ENCODE data around the gene SRP19. TPM values are rescaled to one million over a fixed set of nuclear protein-coding genes. Genes with fewer than 3 reads are reported as not detected.

Gene SRP19
- 63.2 TPM for total RNA-seq

DNA sequence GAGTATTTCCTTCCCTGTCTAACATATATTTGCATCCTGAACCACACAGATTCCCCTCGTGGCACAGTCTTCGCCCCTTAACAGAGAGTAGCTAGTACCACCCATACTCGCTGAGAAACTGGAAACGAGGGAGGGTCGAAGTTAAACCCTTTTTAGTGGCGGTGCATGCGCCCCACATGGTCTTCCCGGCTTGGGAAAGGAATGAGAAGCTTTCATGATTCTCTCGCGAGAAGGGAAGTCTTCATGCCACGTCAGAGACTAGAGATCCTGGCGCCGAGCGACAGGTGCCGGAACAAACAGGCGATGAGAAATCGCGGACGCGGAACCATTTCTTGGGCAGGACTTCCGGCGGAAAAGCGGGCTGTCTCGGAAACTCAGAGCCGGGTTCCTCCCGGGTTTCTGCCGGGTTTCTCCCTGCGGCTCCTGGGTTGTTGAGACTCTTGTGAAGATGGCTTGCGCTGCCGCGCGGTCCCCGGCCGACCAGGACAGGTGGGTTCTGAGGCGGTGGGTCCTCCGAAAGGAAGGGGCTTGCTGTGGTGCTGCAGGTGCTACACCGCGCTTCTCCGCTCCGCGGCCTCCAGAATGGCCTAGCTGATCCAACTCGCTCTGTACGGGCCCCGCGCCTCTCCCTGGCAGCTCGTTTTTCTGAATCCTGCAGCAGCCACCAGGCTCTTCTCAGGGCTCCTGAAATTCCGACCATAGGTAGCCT, at the start of gene SRP19:
Gene SRP19, plus strand, starts transcription at position 359 of the 709 bp plus-strand sequence. Its CDS starts 90 bp downstream, at position 449.
- peaks cover 23% of the 10 kb centered on the region for H3K4me1 ChIP-seq (ENCODE audit: insufficient read depth, low read length)
- H3K4me3 ChIP-seq (ENCODE audit: low read length), result peak within 1 kb of the TSS; percentile 96
- no peaks in the 10 kb centered on the region for H3K9me3 ChIP-seq (ENCODE audit: low read depth, low read length)
- H3K27me3 ChIP-seq (ENCODE audit: insufficient read depth, low read length), result peaks cover 10% of the 10 kb centered on the region

DNA sequence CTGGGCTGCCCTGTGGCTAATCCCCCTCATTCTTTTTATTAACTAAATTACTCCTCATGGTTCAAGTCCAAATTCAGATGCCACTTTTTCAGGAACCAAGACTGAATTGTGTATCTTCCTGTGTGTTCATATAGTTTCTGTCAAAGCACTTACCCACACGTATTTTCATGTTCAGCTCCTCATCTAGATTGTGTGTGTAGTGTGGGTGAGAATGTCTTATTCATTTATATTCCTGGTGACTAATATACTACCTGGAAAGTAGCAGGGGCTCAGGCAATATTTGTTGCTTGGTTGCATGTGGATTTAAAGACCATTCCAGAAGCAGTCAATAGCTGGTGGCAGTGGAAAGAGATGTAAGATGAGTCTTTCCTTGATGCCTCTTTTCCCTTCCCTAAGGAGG, 48.5 kb upstream of the SRP19 start:
- Histone ChIP-seq H3K4me1 (ENCODE audit: insufficient read depth, low read length) (no peaks in the 10 kb centered on the region), H3K27me3 (ENCODE audit: insufficient read depth, low read length) (no peaks in the 10 kb centered on the region), H3K9me3 (ENCODE audit: low read depth, low read length) (no peaks in the 10 kb centered on the region), H3K4me3 (ENCODE audit: low read length) (no peak overlapping the region)

DNA sequence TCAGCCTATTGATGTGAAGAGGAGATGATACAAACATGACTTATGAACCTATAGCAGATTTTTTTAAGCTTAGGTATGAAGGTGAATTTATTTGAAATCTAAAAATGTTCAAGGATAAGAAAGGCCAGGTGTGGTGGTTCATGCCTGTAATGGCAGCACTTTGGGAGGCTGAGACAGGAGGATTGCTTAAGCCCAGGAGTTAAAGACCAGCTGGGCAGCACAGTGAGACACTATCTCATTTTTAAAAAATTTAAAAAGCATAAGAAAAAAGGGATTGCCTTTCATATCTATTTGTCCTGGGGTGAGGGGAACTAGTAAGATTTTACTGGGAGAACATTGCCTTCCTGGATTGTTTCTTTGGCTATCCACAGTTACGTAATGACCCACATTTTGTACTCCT, 40.8 kb upstream of the SRP19 start:
- no peak overlapping the region for H3K4me3 ChIP-seq (ENCODE audit: low read length)
- no peaks in the 10 kb centered on the region for H3K9me3 ChIP-seq (ENCODE audit: low read depth, low read length)
- no peaks in the 10 kb centered on the region for H3K4me1 ChIP-seq (ENCODE audit: insufficient read depth, low read length)
- H3K27me3 ChIP-seq (ENCODE audit: insufficient read depth, low read length), result no peaks in the 10 kb centered on the region

DNA sequence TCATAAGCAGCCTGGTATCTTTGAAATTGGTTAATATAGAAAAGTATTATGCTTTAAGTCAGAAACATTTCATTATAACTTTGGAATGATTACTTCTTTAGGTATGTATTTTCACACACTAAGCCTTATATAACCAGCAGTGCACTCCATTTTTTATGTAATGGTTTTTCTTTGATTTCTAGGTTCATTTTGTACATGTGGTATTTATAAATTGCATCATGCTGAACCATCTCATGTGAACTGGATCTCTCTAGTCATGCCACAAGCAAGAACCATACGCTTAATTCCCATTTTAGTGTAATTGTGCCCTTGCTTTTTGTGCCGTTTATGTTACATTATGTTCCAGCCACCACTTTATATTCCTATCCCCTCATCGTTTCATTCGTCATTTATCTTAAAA, 38.6 kb upstream of the SRP19 start:
- H3K4me3 ChIP-seq (ENCODE audit: low read length), result no peak overlapping the region
- H3K4me1 ChIP-seq (ENCODE audit: insufficient read depth, low read length), result no peaks in the 10 kb centered on the region
- H3K27me3 ChIP-seq (ENCODE audit: insufficient read depth, low read length), result no peaks in the 10 kb centered on the region
- no peaks in the 10 kb centered on the region for H3K9me3 ChIP-seq (ENCODE audit: low read depth, low read length)

DNA sequence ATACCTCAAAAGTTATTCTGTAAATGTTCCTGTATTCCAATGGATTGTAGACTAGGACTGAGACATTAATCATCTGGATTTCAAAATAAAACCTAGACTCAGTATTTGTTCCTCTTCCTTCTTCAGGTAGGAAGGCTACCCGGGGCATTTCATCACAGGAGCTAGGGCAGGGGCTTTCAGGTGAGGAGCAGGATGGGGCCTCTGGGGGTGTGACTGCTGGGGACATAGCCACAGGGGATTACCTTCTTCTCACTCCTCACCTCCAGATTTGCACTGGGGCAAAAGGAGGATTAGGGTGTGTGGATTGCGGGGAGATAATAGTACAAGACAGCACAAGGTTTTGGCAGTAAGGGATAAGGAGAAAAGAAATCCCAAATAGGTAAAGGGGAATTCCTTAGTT, 37.9 kb upstream of the SRP19 start:
- H3K4me3 ChIP-seq (ENCODE audit: low read length), result no peak overlapping the region
- H3K9me3 ChIP-seq (ENCODE audit: low read depth, low read length), result no peaks in the 10 kb centered on the region

DNA sequence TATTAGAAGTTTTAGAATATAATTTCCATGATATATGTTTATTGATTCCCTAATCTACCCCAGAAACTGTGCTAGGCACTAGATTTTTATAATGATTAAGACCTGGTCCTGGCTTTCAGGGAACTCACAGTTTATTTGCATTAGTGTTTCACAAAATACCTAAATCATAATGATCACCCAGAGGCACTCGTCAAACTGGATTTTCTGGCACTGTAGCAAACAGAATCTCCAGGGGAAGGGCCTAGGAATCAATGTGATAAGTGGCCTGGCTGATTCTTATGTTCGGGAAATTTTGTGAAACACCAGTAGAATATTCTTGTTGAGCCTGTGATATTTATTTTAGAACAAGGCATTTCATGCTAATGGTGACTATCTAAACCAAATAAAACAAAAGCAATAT, 37.4 kb upstream of the SRP19 start:
- H3K4me3 ChIP-seq (ENCODE audit: low read length), result no peak overlapping the region
- H3K27me3 ChIP-seq (ENCODE audit: insufficient read depth, low read length), result no peaks in the 10 kb centered on the region
- H3K9me3 ChIP-seq (ENCODE audit: low read depth, low read length), result no peaks in the 10 kb centered on the region
- no peaks in the 10 kb centered on the region for H3K4me1 ChIP-seq (ENCODE audit: insufficient read depth, low read length)

More for the DNA sequence above, 37.9 kb upstream of the SRP19 start:
- no peaks in the 10 kb centered on the region for H3K27me3 ChIP-seq (ENCODE audit: insufficient read depth, low read length)
- no peaks in the 10 kb centered on the region for H3K4me1 ChIP-seq (ENCODE audit: insufficient read depth, low read length)

DNA sequence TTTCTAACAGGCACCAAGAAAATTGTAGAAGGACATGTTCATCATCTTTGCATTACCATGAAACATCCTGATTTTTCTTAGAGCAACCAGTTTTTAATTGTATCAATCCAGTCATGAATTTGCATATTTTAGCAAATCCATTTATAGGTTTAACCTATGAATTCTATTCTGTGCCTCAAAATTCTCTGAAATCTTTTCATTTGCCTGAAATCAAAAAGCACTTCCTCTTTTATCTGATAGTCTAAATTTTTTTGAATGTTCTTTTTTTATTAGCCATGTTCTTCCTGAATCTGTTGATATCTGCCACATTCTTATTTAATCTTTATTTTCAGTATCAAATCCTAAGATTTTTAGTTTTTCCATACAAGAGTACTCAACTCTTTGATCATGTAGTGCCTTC, 36.9 kb upstream of the SRP19 start:
- H3K4me1 ChIP-seq (ENCODE audit: insufficient read depth, low read length), result no peaks in the 10 kb centered on the region
- no peak overlapping the region for H3K4me3 ChIP-seq (ENCODE audit: low read length)
- no peaks in the 10 kb centered on the region for H3K9me3 ChIP-seq (ENCODE audit: low read depth, low read length)
- no peaks in the 10 kb centered on the region for H3K27me3 ChIP-seq (ENCODE audit: insufficient read depth, low read length)

DNA sequence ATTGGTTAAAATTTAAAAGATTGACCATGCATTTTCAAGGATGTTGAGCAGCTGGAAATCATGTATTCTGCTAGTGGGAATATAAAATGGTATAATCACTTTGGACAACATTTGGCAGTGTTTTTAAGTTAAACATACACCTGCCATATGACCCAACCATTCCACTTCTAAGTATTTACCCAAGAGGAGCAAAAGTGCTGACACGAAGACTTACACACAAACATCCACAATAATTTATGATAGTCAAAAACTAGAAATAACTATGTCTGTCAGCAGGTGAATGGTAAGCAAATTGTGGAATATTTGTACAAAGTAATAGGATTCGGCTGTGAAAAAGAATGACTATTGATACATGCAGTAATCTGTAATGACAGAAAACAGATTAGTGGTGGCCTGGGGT, 30.7 kb upstream of the SRP19 start:
- Histone ChIP-seq H3K4me3 (ENCODE audit: low read length) (no peak overlapping the region), H3K27me3 (ENCODE audit: insufficient read depth, low read length) (no peaks in the 10 kb centered on the region), H3K4me1 (ENCODE audit: insufficient read depth, low read length) (no peaks in the 10 kb centered on the region), H3K9me3 (ENCODE audit: low read depth, low read length) (no peaks in the 10 kb centered on the region)

DNA sequence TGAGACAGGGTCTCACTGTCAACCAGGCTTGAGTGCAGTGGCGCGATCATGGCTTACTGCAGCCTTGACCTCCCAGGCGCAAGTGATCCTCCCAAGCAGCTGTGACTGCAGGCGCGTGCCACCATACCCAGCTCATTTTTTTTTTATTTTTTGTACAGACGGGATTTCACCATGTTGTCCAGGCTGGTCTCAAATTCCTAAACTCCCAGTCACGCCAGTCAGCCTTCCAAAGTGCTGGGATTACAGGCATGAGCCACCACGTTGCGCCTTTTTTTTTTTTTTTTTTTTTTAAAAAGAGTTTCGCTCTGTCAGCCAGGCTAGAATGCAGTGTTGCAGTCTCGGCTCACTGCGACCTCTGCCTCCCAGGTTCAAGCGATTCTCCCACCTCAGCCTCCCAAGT, 27.1 kb upstream of the SRP19 start:
- Histone ChIP-seq H3K27me3 (ENCODE audit: insufficient read depth, low read length) (no peaks in the 10 kb centered on the region), H3K4me1 (ENCODE audit: insufficient read depth, low read length) (no peaks in the 10 kb centered on the region), H3K4me3 (ENCODE audit: low read length) (no peak overlapping the region), H3K9me3 (ENCODE audit: low read depth, low read length) (no peaks in the 10 kb centered on the region)

DNA sequence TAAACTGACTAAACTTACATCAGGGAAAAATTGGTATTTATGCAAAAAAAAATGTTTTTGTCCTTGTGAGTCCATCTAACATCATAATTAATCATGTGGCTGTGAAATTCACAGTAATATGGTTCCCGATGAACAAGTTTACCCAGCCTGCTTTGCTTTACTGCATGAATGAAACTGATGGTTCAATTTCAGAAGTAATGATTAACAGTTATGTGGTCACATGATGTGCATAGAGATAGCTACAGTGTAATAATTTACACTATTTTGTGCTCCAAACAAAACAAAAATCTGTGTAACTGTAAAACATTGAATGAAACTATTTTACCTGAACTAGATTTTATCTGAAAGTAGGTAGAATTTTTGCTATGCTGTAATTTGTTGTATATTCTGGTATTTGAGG, 16.6 kb upstream of the SRP19 start:
- H3K4me3 ChIP-seq (ENCODE audit: low read length), result no peak overlapping the region
- H3K27me3 ChIP-seq (ENCODE audit: insufficient read depth, low read length), result no peaks in the 10 kb centered on the region
- H3K4me1 ChIP-seq (ENCODE audit: insufficient read depth, low read length), result no peaks in the 10 kb centered on the region
- no peaks in the 10 kb centered on the region for H3K9me3 ChIP-seq (ENCODE audit: low read depth, low read length)

DNA sequence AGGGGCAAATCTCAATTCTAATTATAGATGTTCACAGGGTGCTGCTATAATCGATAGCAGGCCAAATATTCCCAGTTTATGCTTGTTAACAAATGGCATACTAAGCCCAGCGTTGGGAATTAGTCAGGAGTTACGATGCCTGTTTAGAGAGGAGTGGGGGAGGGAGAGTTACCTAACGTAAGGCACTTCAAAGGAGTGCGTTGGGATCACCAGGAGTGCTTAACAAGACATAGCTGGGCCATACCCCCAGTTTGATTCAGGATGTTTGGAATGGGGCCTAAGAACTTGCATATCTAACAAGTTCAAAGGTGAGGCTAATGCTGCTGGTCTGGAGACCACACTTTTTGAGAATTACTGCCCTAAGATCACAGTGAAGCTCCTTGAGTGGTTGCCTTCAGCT, 14.5 kb upstream of the SRP19 start:
- H3K27me3 ChIP-seq (ENCODE audit: insufficient read depth, low read length), result no peaks in the 10 kb centered on the region
- no peaks in the 10 kb centered on the region for H3K4me1 ChIP-seq (ENCODE audit: insufficient read depth, low read length)
- H3K9me3 ChIP-seq (ENCODE audit: low read depth, low read length), result no peaks in the 10 kb centered on the region
- no peak overlapping the region for H3K4me3 ChIP-seq (ENCODE audit: low read length)

DNA sequence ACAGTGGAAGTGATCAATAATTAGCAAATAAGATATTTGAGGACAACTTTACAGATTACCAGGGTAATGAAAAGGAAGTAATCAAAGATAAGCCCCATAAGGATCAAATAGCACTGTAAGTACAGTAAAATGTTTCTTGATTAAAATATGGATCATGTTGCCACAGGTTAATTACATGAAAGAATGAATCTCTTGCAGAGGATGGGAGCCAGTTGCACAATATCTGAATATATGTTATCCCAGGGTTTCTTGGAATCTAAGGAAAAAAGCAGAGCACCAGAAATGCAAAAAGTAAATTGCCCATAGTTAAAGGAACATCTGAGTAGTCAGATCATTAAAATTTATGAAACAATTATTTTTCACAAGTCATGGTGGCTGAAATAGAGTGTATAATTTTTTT, 13.8 kb upstream of the SRP19 start:
- Histone ChIP-seq H3K9me3 (ENCODE audit: low read depth, low read length) (no peaks in the 10 kb centered on the region), H3K4me3 (ENCODE audit: low read length) (no peak overlapping the region), H3K27me3 (ENCODE audit: insufficient read depth, low read length) (no peaks in the 10 kb centered on the region), H3K4me1 (ENCODE audit: insufficient read depth, low read length) (no peaks in the 10 kb centered on the region)

DNA sequence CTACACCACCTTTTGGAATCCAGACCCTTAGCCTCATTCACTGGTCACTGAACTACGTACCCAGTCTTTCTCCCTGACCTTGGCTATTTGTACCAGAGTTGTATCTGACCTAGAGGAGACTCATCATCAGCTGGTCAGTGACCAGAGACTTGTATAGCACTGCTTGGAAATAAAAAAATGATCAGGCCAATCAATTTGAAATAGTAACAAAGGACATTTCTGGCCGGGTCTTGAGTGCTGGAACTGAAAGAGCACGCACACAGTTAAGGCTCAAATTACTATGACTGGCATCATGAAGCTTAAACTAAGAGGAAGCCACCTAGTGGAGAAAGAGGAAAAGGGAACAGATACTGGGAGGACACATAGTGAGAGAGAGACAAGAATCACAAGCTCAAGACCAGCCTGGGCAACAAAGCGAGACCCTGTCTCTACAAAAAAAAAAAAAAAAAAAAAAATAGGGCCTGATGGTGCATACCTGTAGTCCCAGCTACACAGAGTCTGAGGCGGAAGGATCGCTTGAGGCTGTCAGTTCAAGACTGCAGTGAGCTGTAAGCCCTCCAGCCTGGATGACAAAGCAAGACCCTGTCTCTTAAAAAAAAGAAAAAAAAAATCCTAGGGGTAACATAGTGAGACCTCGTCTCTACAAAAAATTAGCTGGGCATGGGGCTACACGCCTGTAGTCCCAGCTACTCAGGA, 12.8 kb upstream of the SRP19 start:
- no peaks in the 10 kb centered on the region for H3K4me1 ChIP-seq (ENCODE audit: insufficient read depth, low read length)
- no peaks in the 10 kb centered on the region for H3K9me3 ChIP-seq (ENCODE audit: low read depth, low read length)
- H3K27me3 ChIP-seq (ENCODE audit: insufficient read depth, low read length), result no peaks in the 10 kb centered on the region
- no peak overlapping the region for H3K4me3 ChIP-seq (ENCODE audit: low read length)

DNA sequence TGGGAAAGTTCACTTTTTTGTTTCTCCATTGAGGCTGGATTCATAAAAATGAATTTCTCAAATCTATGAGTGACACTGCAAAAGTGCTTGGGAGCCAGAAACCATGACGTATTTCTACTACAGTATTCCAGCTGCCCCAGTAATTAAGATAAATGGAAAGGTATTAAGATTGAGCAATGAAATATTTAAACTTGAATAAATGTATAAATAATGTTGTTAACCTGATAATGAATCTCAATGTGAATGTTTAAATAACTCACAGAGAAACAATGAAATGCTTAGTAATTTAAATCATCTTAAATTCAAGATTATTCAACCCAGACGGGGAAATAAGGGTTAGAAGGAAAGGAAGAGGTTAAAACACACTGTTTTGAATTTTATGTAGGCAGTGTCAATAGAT, 11.2 kb upstream of the SRP19 start:
- Histone ChIP-seq H3K4me3 (ENCODE audit: low read length) (no peak overlapping the region), H3K27me3 (ENCODE audit: insufficient read depth, low read length) (peaks cover 11% of the 10 kb centered on the region), H3K9me3 (ENCODE audit: low read depth, low read length) (peaks cover 6% of the 10 kb centered on the region), H3K4me1 (ENCODE audit: insufficient read depth, low read length) (no peaks in the 10 kb centered on the region)

DNA sequence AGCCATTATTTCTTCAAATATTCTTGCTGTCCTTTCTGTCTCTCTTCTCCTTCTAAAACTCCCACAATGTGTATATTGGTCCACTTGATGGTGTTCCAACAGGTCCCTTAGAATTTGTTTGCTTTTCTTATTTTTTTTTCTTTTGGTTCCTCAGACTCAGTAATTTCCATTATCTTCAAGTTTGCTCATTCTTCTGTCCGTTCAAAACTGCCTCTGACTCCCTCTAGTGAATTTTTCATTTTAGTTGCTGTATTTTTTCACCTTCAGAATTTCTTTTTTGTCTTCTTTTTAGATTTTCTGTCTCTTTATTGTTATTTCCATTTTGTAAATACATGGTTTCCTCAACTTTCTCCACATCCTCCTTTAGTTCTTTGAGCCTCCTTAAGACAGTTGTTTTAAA, 6.4 kb upstream of the SRP19 start:
- Histone ChIP-seq H3K27me3 (ENCODE audit: insufficient read depth, low read length) (peaks cover 33% of the 10 kb centered on the region), H3K9me3 (ENCODE audit: low read depth, low read length) (peaks cover 6% of the 10 kb centered on the region), H3K4me1 (ENCODE audit: insufficient read depth, low read length) (no peaks in the 10 kb centered on the region), H3K4me3 (ENCODE audit: low read length) (no peak overlapping the region)

DNA sequence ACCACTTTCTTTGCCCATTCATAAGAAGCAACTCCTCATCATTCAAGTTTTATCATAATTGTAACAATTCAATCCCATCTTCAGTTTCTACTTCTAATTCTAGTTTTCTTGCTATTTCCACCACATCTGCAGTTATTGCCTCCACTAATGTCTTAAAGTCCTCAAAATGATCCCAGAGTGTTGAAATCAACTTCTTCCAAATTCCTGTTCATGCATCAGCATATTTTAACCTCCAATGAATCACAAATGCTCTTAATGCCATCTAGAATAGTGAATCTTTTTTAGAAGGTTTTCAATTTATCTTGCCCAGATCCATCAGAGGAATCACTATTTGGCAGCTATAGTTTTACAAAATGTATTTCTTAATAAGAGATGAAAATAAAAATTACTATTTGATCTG, 3.2 kb upstream of the SRP19 start:
- Histone ChIP-seq H3K9me3 (ENCODE audit: low read depth, low read length) (peaks cover 6% of the 10 kb centered on the region), H3K27me3 (ENCODE audit: insufficient read depth, low read length) (peaks cover 33% of the 10 kb centered on the region), H3K4me3 (ENCODE audit: low read length) (no peak overlapping the region), H3K4me1 (ENCODE audit: insufficient read depth, low read length) (peaks cover 17% of the 10 kb centered on the region)

Data from mononuclear cell (primary cell).